ENCODE data around the gene MYADM.

The MYADM gene

DNA sequence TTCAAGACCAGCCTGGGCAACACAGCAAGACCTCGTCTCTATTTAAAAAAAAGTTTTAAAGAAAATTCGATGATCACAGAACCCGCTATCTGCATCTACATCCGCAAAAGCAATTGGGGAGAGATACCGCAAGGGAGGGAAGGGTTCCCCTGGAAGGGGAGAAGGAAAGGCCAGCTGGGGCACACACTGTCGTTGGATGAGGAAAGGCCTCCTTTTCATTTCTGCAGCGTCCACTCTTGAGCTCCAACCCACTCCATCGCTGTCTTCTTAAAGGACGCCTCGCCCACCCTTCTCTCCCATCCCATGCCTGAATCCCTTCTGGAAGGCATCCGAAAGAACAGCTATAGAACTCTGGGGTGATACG lies 11.1 kb downstream of the MYADM start:
- TF ChIP-seq GATA3 (IDR thresholded peaks at IDR 0.05; ENCODE audit: low read depth, low read length) (no peak), GATA2 (IDR thresholded peaks at IDR 0.05; ENCODE audit: low read depth, low read length) (no peak)

GRCh38 chr19:53879140-53880081 lies 11.7 kb downstream of the MYADM start:
- TF ChIP-seq GATA2 (IDR thresholded peaks at IDR 0.05; ENCODE audit: low read depth, low read length) (no peak), GATA3 (IDR thresholded peaks at IDR 0.05; ENCODE audit: low read depth, low read length) (no peak)

DNA sequence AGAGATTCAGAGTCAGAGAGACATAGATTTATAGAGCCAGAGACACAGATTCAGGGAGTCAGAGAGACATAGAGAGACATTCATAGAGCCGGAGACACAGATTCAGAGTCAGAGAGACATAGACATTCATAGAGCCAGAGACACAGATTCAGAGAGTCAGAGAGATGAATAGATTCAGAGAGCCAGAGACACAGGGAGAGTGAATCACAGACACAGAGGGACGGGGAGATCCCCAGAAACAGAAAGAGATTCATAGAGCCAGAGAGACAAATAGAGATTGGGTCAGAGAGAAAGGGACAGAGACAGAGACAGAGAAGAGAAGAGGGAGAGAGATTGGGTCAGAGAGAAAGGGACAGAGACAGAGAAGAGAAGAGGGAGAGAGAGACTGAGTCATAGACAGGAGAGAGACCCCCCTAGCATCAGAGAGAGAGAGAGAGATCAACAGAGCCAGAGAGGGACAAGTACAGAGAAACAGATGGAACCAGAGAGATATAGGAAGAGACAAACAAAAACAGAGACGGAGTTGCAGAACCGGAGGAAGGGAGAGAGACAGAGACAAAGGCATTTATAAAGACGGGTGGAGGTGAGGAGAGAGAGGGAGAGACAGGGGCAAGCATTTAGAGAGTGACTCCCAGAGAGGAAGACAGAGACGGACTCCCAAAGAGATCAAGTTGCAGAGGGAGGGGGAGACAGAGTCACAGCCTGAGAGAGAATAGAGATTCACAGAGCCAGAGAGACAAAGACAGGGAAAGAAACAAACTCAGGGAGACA lies 13.2 kb downstream of the MYADM start:
- TF ChIP-seq GATA3 (IDR thresholded peaks at IDR 0.05; ENCODE audit: low read depth, low read length): no peak
- TF ChIP-seq GATA2 (IDR thresholded peaks at IDR 0.05; ENCODE audit: low read depth, low read length): no peak

DNA sequence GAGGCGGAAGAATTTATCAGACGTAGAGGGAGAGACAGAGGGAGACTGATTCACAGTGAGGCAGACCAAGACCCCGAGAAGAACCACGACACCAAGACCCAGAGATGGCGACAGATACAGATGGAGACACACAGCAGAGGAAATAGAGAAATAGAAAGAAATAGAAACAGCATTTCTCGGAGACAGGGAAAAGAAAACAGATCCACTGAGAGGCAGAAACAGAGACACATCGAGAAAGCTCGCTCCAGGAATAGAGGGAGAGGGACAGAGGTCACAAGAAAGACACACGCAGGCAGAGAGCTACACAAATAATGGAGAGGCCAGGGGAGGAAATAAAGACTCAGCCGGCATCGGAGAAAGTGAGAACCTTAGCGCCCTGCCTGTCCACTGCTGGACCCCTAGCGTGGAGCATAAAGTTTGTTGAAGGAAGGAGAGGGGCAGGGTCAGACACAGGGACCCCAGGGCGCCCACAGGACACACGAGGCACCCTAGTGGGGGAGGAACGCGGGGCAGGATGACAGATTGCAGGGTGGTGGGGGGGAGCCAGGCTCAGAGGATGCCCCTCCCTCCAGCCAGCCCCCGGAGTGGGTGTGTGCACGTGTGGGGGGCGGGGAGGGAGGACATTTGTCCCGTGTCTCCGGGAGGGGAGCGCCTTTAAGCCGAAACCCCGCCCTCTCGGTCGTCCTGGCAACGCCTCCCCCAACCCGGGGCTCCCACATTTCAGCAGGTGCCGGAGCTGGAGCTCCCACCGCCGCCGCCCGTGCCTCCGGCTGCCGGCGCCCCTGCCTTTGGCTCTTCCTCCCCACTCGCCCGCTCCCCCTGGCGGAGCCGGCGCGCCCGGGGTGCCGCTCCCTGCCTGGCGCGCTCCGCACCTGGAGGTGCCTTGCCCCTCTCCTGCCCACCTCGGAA lies 14.1 kb downstream of the MYADM start, which contains the start of gene PRKCG:
TSS of gene PRKCG (plus strand) at position 716 of the 909 bp plus-strand sequence. CDS start 298 bp downstream, outside the sequence.
- TF ChIP-seq GATA2 (IDR thresholded peaks at IDR 0.05; ENCODE audit: low read depth, low read length) (no peak), GATA3 (IDR thresholded peaks at IDR 0.05; ENCODE audit: low read depth, low read length) (no peak)

DNA sequence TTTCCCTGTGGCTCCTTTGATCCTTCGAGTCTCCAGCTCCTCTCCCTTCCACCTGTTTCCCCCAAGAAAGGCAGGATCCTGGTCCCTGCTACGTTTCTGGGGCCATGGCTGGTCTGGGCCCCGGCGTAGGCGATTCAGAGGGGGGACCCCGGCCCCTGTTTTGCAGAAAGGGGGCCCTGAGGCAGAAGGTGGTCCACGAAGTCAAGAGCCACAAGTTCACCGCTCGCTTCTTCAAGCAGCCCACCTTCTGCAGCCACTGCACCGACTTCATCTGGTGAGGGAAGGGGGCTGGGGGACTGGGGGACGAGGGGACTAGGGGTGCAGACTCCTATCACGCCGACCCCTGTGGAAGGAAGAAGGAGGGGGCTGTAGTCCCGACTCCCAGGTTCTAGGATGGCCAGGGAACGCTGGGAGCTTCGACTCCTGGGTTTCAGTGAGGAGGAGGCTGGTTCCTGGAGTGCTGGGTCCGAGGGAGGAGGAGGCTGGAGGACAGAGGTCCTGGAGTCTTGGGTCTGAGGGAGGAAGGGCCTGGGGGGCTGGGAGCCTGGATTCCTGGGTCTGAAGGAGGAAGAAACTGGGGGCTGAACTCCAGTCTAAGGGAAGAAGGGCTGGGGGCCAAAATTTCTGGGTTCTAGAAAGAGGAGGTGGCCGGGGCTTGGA lies 14.8 kb downstream of the MYADM start:
- TF ChIP-seq GATA2 (IDR thresholded peaks at IDR 0.05; ENCODE audit: low read depth, low read length) (no peak), GATA3 (IDR thresholded peaks at IDR 0.05; ENCODE audit: low read depth, low read length) (no peak)

- TF ChIP-seq GATA3 (IDR thresholded peaks at IDR 0.05; ENCODE audit: low read depth, low read length) (no peak), GATA2 (IDR thresholded peaks at IDR 0.05; ENCODE audit: low read depth, low read length) (no peak)
These were observed 15.6 kb downstream of the MYADM start for GRCh38 chr19:53883231-53883661.

- no peak for TF ChIP-seq GATA3 (IDR thresholded peaks at IDR 0.05; ENCODE audit: low read depth, low read length)
- no peak for TF ChIP-seq GATA2 (IDR thresholded peaks at IDR 0.05; ENCODE audit: low read depth, low read length)
These were observed 16.1 kb downstream of the MYADM start for GRCh38 chr19:53883741-53884140.

DNA sequence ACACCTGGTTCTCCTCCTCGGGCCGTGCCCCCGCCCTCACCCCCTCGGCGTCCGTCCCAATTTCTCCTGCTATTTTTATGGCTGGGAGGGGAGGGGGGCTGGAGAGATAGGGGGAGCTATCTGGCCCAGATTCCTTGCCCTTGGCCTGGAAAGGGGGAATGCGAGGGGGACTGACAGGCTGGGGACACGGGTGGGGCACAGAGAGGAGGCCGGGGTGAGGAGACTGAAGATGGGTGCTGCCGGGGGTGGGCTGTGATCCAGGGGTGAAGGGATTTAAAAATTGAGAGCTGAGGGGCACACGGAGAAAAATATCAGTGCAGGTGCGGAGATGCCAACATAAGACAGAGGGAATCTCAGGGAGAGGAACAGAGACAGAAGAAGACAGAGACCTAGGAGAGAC lies 16.6 kb downstream of the MYADM start:
- TF ChIP-seq GATA3 (IDR thresholded peaks at IDR 0.05; ENCODE audit: low read depth, low read length) (no peak), GATA2 (IDR thresholded peaks at IDR 0.05; ENCODE audit: low read depth, low read length) (no peak)

DNA sequence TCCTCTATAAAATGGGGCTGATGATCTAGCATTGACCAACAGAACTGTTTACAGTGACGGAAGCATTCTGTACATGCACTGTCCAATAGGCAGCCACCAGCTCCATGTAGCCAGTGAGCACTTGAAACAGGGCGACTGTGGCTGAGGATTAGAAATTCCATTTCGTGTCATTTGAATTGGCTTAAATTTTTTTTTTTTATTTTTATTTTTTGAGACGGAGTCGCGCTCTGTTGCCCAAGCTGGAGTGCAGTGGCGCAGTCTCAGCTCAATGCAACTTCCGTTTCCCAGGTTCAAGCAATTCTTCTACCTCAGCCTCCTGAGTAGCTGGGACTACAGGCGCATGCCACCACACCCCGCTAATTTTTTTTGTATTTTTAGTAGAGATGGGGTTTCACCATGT lies 17.4 kb downstream of the MYADM start:
- TF ChIP-seq GATA2 (IDR thresholded peaks at IDR 0.05; ENCODE audit: low read depth, low read length): no peak
- no peak for TF ChIP-seq GATA3 (IDR thresholded peaks at IDR 0.05; ENCODE audit: low read depth, low read length)

- no peak for TF ChIP-seq GATA3 (IDR thresholded peaks at IDR 0.05; ENCODE audit: low read depth, low read length)
- TF ChIP-seq GATA2 (IDR thresholded peaks at IDR 0.05; ENCODE audit: low read depth, low read length): no peak
These were observed 24.8 kb downstream of the MYADM start for GRCh38 chr19:53892301-53892980.

GRCh38 chr19:53892981-53893325 lies 25.3 kb downstream of the MYADM start:
- TF ChIP-seq GATA3 (IDR thresholded peaks at IDR 0.05; ENCODE audit: low read depth, low read length) (no peak), GATA2 (IDR thresholded peaks at IDR 0.05; ENCODE audit: low read depth, low read length) (no peak)

GRCh38 chr19:53894707-53895106 lies 27.0 kb downstream of the MYADM start:
- TF ChIP-seq GATA3 (IDR thresholded peaks at IDR 0.05; ENCODE audit: low read depth, low read length): no peak
- no peak for TF ChIP-seq GATA2 (IDR thresholded peaks at IDR 0.05; ENCODE audit: low read depth, low read length)

DNA sequence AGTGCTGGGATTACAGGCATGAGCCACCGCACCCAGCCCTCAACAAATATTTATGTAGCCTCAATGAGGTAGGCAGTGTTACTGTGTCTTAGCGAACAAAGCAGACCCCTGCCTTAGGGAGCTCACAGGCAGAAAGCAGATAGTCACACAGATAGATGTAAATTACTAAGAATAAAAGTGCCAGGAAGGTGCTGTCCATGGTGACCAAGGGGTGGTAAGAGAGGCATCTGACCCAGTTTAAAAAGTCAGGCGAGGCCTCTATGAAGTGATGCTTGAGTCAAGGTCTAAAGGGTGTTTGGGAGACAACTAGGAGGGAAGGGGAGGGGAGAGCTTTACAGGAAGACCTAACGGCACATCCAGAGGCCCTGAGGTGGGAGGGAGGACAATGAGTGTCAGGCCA lies 29.0 kb downstream of the MYADM start:
- no peak for TF ChIP-seq GATA2 (IDR thresholded peaks at IDR 0.05; ENCODE audit: low read depth, low read length)
- no peak for TF ChIP-seq GATA3 (IDR thresholded peaks at IDR 0.05; ENCODE audit: low read depth, low read length)

Data from SH-SY5Y (cell line).